ENCODE measurements around the gene VIPR1. TPM values are rescaled to one million over a fixed set of nuclear protein-coding genes. Genes with fewer than 3 reads are reported as not detected.

VIPR1 gene
- total RNA-seq, 1 experiment from 2014 or later: 3.7 TPM

DNA sequence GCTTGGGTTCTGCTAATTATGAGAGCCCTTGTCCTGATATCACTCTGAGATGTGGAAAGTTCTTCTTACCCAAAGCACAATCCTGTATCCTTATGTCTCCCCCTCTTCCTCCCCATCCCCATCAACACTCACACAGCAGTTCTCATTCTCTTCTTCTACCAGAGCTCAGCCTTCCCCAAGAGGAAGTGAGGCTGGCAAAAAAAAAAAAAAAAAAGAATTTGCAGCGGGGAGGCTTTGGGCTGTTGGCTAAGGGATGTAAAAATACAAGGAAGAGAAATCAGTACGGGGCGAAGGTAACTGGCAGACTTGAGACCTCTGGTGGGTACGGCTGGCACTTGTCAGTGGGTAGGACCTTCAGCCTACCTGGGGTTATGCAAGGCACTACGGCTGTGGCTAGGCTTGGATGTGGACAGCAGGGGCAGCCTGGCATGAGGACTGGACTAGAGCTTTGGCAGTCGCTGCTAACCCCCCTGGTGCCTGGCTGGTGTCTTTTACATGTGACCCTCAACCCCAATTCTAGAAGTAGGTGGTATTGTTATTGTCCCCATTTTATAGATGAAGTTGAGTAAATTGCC, 5.4 kb downstream of the VIPR1 start:
- peaks cover 16% of the 10 kb centered on the region for H3K4me1 ChIP-seq (ENCODE audit: insufficient read depth, low read length)
- H3K79me2 ChIP-seq (ENCODE audit: low read length): no peaks in the 10 kb centered on the region
- H2AFZ ChIP-seq (ENCODE audit: low read length): peak overlapping the region; percentile 32
- TF ChIP-seq EZH2 (IDR thresholded peaks at IDR 0.05; ENCODE audit: low read length, unreplicated experiment) (no peak), CTCF (conservative IDR thresholded peaks at IDR 0.05; ENCODE audit: low read depth, low read length) (no peak), EZH2phosphoT487 (IDR thresholded peaks at IDR 0.05; ENCODE audit: borderline replicate concordance, low read length) (no peak)
- ChIA-PET POLR2A (ENCODE audit: unreplicated experiment) (no interaction called here), CTCF (interaction anchor here (0.6 kb wide), 1 partner anchor 19 kb away, joined by 6 read pairs; no protein-coding TSS in a partner anchor)
- no peak overlapping the region for H3K27ac ChIP-seq (ENCODE audit: low read length)
- ATAC-seq (no peak), DNase-seq (no peak)
- H3K4me3 ChIP-seq (ENCODE audit: low read length): no peak overlapping the region
- no peaks in the 10 kb centered on the region for H3F3A ChIP-seq (ENCODE audit: low read length, unreplicated experiment)
- no peaks in the 10 kb centered on the region for H3K36me3 ChIP-seq (ENCODE audit: low read depth, low read length)
- peak overlapping the region; percentile 40; the same call in 1 of the 2 replicates for H3K4me2 ChIP-seq (ENCODE audit: low read length)
- H3K9me2 ChIP-seq (replicated peaks; ENCODE audit: low read length): no peaks in the 10 kb centered on the region
- H4K20me1 ChIP-seq (ENCODE audit: low read length): no peaks in the 10 kb centered on the region
- no TSS peak for BruUV-seq (replicated peaks)
- no peak overlapping the region for H3K9ac ChIP-seq (ENCODE audit: low read length)
- no peaks in the 10 kb centered on the region for H3K27me3 ChIP-seq (ENCODE audit: low read length)
- intact Hi-C loops (cut with micrococcal nuclease): no loop called here
- no peaks in the 10 kb centered on the region for H3K9me3 ChIP-seq (ENCODE audit: low read length)

- Histone ChIP-seq H3K9ac (ENCODE audit: low read length) (no peak overlapping the region), H3K9me3 (ENCODE audit: low read length) (no peaks in the 10 kb centered on the region), H3F3A (ENCODE audit: low read length, unreplicated experiment) (no peaks in the 10 kb centered on the region), H3K79me2 (ENCODE audit: low read length) (no peaks in the 10 kb centered on the region), H3K9me2 (replicated peaks; ENCODE audit: low read length) (no peaks in the 10 kb centered on the region), H3K36me3 (ENCODE audit: low read depth, low read length) (no peaks in the 10 kb centered on the region), H3K27ac (ENCODE audit: low read length) (no peak overlapping the region), H3K27me3 (ENCODE audit: low read length) (no peaks in the 10 kb centered on the region), H3K4me1 (ENCODE audit: insufficient read depth, low read length) (peaks cover 12% of the 10 kb centered on the region), H4K20me1 (ENCODE audit: low read length) (no peaks in the 10 kb centered on the region), H3K4me2 (ENCODE audit: low read length) (no peak overlapping the region), H3K4me3 (ENCODE audit: low read length) (no peak overlapping the region), H2AFZ (ENCODE audit: low read length) (no peak overlapping the region)
- ChIA-PET CTCF (no interaction called here), POLR2A (ENCODE audit: unreplicated experiment) (no interaction called here)
- no TSS peak for BruUV-seq (replicated peaks)
- no peak for ATAC-seq
- no peak for DNase-seq
- no peak for TF ChIP-seq CTCF (conservative IDR thresholded peaks at IDR 0.05; ENCODE audit: low read depth, low read length)
- no peak for TF ChIP-seq EZH2 (IDR thresholded peaks at IDR 0.05; ENCODE audit: low read length, unreplicated experiment)
- TF ChIP-seq EZH2phosphoT487 (IDR thresholded peaks at IDR 0.05; ENCODE audit: borderline replicate concordance, low read length): no peak
- intact Hi-C loops (cut with micrococcal nuclease): no loop called here
These were observed 6.1 kb downstream of the VIPR1 start for GRCh38 chr3:42508562-42508961.

GRCh38 chr3:42509111-42509510, 6.7 kb downstream of the VIPR1 start:
- no peak overlapping the region for H3K4me2 ChIP-seq (ENCODE audit: low read length)
- H3K79me2 ChIP-seq (ENCODE audit: low read length): no peaks in the 10 kb centered on the region
- no peaks in the 10 kb centered on the region for H3K27me3 ChIP-seq (ENCODE audit: low read length)
- ATAC-seq: no peak
- no peaks in the 10 kb centered on the region for H3F3A ChIP-seq (ENCODE audit: low read length, unreplicated experiment)
- BruUV-seq (replicated peaks): no TSS peak
- H3K9ac ChIP-seq (ENCODE audit: low read length): no peak overlapping the region
- intact Hi-C loops (cut with micrococcal nuclease): no loop called here
- POLR2A ChIA-PET (ENCODE audit: unreplicated experiment): no interaction called here
- no peak for DNase-seq
- TF ChIP-seq CTCF (conservative IDR thresholded peaks at IDR 0.05; ENCODE audit: low read depth, low read length) (no peak), EZH2 (IDR thresholded peaks at IDR 0.05; ENCODE audit: low read length, unreplicated experiment) (no peak), EZH2phosphoT487 (IDR thresholded peaks at IDR 0.05; ENCODE audit: borderline replicate concordance, low read length) (no peak)
- no peak overlapping the region for H2AFZ ChIP-seq (ENCODE audit: low read length)
- no peak overlapping the region for H3K27ac ChIP-seq (ENCODE audit: low read length)
- no peaks in the 10 kb centered on the region for H3K9me3 ChIP-seq (ENCODE audit: low read length)
- H3K4me1 ChIP-seq (ENCODE audit: insufficient read depth, low read length): peaks cover 12% of the 10 kb centered on the region
- H3K4me3 ChIP-seq (ENCODE audit: low read length): no peak overlapping the region
- CTCF ChIA-PET: no interaction called here
- H3K9me2 ChIP-seq (replicated peaks; ENCODE audit: low read length): no peaks in the 10 kb centered on the region
- H3K36me3 ChIP-seq (ENCODE audit: low read depth, low read length): no peaks in the 10 kb centered on the region
- no peaks in the 10 kb centered on the region for H4K20me1 ChIP-seq (ENCODE audit: low read length)
